GM18511 (cell line): ENCODE measurements around the gene OR13C8.

ENCODE experiments used
- ATAC-seq: cut with Tn5 transposase; IDR thresholded peaks from one replicate; pipeline ENCODE4 v1.9.1; 2021; ENCODE audit warnings: mild to moderate bottlenecking, moderate library complexity; ENCODE audit not compliant: unreplicated experiment

Gene OR13C8

DNA sequence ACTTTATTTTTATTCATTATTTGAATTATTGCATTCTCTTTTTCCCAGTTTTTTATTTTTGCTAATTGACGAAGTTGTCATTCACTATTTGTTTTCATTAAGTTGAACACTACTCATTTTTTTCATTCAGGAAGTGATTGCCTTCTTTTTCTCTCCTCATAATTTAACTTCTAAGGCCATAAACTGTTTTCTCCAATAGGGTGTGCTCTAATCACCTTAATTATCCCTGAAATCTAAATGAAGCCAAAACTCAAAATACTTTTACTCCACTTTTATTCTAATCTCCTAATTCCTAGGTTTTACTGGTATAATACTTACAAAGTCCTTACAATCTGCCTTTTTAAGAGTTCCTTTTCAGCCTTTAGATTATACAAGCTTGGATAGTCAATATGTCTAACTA lies 39.4 kb downstream of the OR13C8 start:
- no peak for ATAC-seq

DNA sequence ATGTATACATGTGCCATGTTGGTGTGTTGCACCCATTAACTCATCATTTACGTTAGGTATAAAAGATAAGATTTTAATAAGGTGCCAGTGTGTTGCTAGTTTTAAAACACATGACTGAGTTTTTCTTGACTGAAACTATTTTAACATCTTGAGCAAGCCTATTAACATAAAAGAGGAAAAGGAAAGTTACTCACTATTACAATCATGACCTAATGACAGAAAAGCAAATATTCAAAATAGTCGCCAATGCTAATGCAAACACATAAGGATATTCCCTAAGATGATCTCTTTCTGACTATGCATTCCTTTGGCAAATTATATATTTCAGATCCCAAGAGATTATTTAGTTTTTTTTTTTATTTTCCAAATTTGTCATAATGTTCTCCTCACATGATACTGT lies 42.2 kb downstream of the OR13C8 start:
- no peak for ATAC-seq

DNA sequence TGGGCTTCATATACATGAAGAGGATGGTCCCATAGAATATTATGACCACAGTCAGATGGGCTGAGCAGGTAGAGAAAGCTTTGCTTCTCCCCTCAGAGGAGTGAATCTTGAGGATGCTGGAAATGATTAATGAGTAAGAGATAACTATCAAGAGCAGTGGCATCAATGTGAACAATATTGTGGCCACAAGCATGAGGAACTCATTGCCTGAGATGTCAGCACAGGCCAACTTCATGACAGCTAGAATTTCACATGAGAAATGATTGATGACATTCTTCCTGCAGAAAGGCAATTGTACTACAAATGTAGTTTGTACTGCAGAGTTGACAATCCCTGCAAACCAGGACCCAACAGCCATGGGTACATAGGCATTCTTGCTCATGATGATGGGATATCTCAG lies 48.5 kb downstream of the OR13C8 start:
- ATAC-seq, result no peak

DNA sequence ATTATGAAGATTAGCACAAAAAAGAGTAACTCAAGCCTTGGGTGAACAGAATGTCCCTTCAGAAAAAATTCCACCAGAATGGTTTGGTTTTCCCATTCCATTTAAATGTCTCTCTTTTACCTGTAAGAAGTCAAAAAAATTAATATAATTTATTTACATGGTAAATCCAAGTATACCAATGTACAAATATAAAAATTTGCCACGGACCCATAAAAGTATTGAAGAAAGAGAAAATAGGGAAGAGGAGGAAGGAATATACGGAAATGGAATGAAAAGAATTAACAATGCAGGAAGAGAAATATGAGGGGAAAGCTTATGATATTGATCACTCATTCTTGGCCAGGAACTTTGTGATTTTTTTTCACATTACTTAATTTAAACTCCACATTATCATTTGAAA lies 49.1 kb downstream of the OR13C8 start, which contains the start of gene OR13C9:
OR13C9 (minus strand) TSS at position 101 of the 400 bp plus-strand sequence; CDS start at position 101, 0 bp downstream.
- no peak for ATAC-seq
